ENCODE data around the gene SBF2. TPM values are rescaled to one million over a fixed set of nuclear protein-coding genes. Genes with fewer than 3 reads are reported as not detected.

The SBF2 gene
- polyA plus RNA-seq, 2 donors = 8.5 to 12.1 TPM

- H3K9me3 ChIP-seq (ENCODE audit: control insufficient read depth in 2 of 2, insufficient read depth in 1 of 2, low read depth in 1 of 2, low read length in 1 of 2) = no peaks in the 10 kb centered on the region
- WGBS, 2 donors = 84 to 92% methylated on average over 1 of the region's 1 CpG
- H3K27ac ChIP-seq (ENCODE audit: low read depth in 2 of 2, low read length in 1 of 2) = no peak overlapping the region
- no peak overlapping the region for H3K4me3 ChIP-seq (ENCODE audit: low read depth in 1 of 2, low read length in 2 of 2)
- H3K36me3 ChIP-seq (ENCODE audit: control insufficient read depth in 2 of 2, insufficient read depth in 2 of 2, low read length in 1 of 2) = no peaks in the 10 kb centered on the region
- H3K27me3 ChIP-seq (ENCODE audit: control insufficient read depth in 1 of 2, insufficient read depth in 2 of 2, low read length in 2 of 2) = no peaks in the 10 kb centered on the region
- H3K4me1 ChIP-seq (ENCODE audit: control insufficient read depth in 2 of 2, insufficient read depth in 2 of 2, low read length in 1 of 2) = no peaks in the 10 kb centered on the region
These were observed 394.3 kb downstream of the SBF2 start for GRCh38 chr11:9899676-9900075.

DNA sequence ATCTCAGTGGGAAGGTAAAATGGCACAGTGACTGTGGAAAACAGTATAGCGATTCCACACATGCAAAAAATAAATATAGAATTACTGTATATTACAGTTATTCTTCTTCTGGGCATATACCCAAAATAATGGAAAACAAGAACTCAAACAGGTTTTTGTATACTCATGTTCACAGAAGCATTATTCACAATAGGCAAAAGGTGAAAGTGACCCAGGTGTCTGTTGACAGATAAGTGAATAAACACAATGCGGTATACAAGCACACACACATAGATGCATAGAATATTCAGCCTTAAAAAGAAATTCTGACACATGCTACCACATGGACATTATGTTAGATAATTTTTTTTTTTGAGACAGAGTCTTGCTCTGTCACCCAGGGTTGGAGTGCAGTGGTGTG, 397.1 kb downstream of the SBF2 start:
- Histone ChIP-seq H3K27ac (ENCODE audit: low read depth in 2 of 2, low read length in 1 of 2) (no peak overlapping the region), H3K9me3 (ENCODE audit: control insufficient read depth in 2 of 2, insufficient read depth in 1 of 2, low read depth in 1 of 2, low read length in 1 of 2) (no peaks in the 10 kb centered on the region), H3K4me3 (ENCODE audit: low read depth in 1 of 2, low read length in 2 of 2) (no peak overlapping the region), H3K36me3 (ENCODE audit: control insufficient read depth in 2 of 2, insufficient read depth in 2 of 2, low read length in 1 of 2) (no peaks in the 10 kb centered on the region), H3K4me1 (ENCODE audit: control insufficient read depth in 2 of 2, insufficient read depth in 2 of 2, low read length in 1 of 2) (no peaks in the 10 kb centered on the region), H3K27me3 (ENCODE audit: control insufficient read depth in 1 of 2, insufficient read depth in 2 of 2, low read length in 2 of 2) (no peaks in the 10 kb centered on the region)
- 95 to 97% methylated on average over 2 of the region's 2 CpGs for WGBS, 2 donors

- no peaks in the 10 kb centered on the region for H3K4me1 ChIP-seq (ENCODE audit: control insufficient read depth in 2 of 2, insufficient read depth in 2 of 2, low read length in 1 of 2)
- no peaks in the 10 kb centered on the region for H3K36me3 ChIP-seq (ENCODE audit: control insufficient read depth in 2 of 2, insufficient read depth in 2 of 2, low read length in 1 of 2)
- H3K27ac ChIP-seq (ENCODE audit: low read depth in 2 of 2, low read length in 1 of 2) = no peak overlapping the region
- 90 to 100% methylated on average over 1 of the region's 1 CpG for WGBS, 2 donors
- no peaks in the 10 kb centered on the region for H3K27me3 ChIP-seq (ENCODE audit: control insufficient read depth in 1 of 2, insufficient read depth in 2 of 2, low read length in 2 of 2)
- H3K4me3 ChIP-seq (ENCODE audit: low read depth in 1 of 2, low read length in 2 of 2) = no peak overlapping the region
- no peaks in the 10 kb centered on the region for H3K9me3 ChIP-seq (ENCODE audit: control insufficient read depth in 2 of 2, insufficient read depth in 1 of 2, low read depth in 1 of 2, low read length in 1 of 2)
These were observed 399.0 kb downstream of the SBF2 start for GRCh38 chr11:9895006-9895405.

GRCh38 chr11:9893474-9893873, 400.5 kb downstream of the SBF2 start:
- Histone ChIP-seq H3K27ac (ENCODE audit: low read depth in 2 of 2, low read length in 1 of 2) (no peak overlapping the region), H3K4me1 (ENCODE audit: control insufficient read depth in 2 of 2, insufficient read depth in 2 of 2, low read length in 1 of 2) (no peaks in the 10 kb centered on the region), H3K27me3 (ENCODE audit: control insufficient read depth in 1 of 2, insufficient read depth in 2 of 2, low read length in 2 of 2) (no peaks in the 10 kb centered on the region), H3K9me3 (ENCODE audit: control insufficient read depth in 2 of 2, insufficient read depth in 1 of 2, low read depth in 1 of 2, low read length in 1 of 2) (no peaks in the 10 kb centered on the region), H3K36me3 (ENCODE audit: control insufficient read depth in 2 of 2, insufficient read depth in 2 of 2, low read length in 1 of 2) (no peaks in the 10 kb centered on the region), H3K4me3 (ENCODE audit: low read depth in 1 of 2, low read length in 2 of 2) (no peak overlapping the region)
- WGBS, 2 donors = 70 to 79% methylated on average over 2 of the region's 2 CpGs

DNA sequence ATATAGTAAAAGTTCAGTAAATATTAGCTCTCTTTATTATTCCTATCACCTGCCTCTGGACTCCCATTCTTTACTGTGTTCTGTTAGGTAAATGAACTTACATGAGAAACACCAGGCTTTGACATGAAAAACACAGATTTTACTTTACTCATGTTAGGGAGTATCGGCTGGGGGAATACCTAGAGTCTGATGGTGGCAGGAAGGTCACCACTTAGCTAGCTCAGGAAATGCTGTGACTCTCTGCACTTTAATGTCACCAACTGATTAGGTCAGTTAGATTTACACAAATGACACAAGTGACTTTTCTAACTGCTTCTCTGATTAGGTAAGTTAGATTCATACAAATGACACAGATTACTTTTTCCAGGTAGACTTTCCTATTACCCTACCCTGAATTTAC, 405.1 kb downstream of the SBF2 start:
- Histone ChIP-seq H3K4me1 (ENCODE audit: control insufficient read depth in 2 of 2, insufficient read depth in 2 of 2, low read length in 1 of 2) (no peaks in the 10 kb centered on the region), H3K36me3 (ENCODE audit: control insufficient read depth in 2 of 2, insufficient read depth in 2 of 2, low read length in 1 of 2) (no peaks in the 10 kb centered on the region), H3K4me3 (ENCODE audit: low read depth in 1 of 2, low read length in 2 of 2) (no peak overlapping the region), H3K27me3 (ENCODE audit: control insufficient read depth in 1 of 2, insufficient read depth in 2 of 2, low read length in 2 of 2) (no peaks in the 10 kb centered on the region), H3K9me3 (ENCODE audit: control insufficient read depth in 2 of 2, insufficient read depth in 1 of 2, low read depth in 1 of 2, low read length in 1 of 2) (no peaks in the 10 kb centered on the region), H3K27ac (ENCODE audit: low read depth in 2 of 2, low read length in 1 of 2) (no peak overlapping the region)
- WGBS, 2 donors = 88 to 93% methylated on average over 1 of the region's 1 CpG

DNA sequence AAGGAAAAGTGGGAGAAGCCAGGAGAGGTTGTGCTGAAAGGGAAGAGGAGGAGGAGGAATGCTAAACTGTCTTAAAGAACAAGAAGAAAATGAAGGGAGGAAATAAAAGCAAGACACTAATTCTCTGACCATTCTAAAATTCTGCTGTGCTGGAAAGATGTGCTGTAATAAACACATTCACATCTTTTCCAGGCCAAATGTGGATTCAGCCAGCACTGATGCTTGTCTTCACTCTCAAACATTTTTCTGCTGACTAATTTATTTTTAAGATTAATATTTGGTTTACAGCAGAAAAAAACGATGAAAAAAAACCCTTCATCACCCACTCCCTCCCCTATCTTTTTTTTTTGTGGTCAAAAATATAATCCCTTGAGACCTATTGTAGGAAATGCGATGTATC, 406.5 kb downstream of the SBF2 start:
- Histone ChIP-seq H3K9me3 (ENCODE audit: control insufficient read depth in 2 of 2, insufficient read depth in 1 of 2, low read depth in 1 of 2, low read length in 1 of 2) (no peaks in the 10 kb centered on the region), H3K4me3 (ENCODE audit: low read depth in 1 of 2, low read length in 2 of 2) (no peak overlapping the region), H3K27me3 (ENCODE audit: control insufficient read depth in 1 of 2, insufficient read depth in 2 of 2, low read length in 2 of 2) (no peaks in the 10 kb centered on the region), H3K27ac (ENCODE audit: low read depth in 2 of 2, low read length in 1 of 2) (no peak overlapping the region), H3K4me1 (ENCODE audit: control insufficient read depth in 2 of 2, insufficient read depth in 2 of 2, low read length in 1 of 2) (no peaks in the 10 kb centered on the region), H3K36me3 (ENCODE audit: control insufficient read depth in 2 of 2, insufficient read depth in 2 of 2, low read length in 1 of 2) (no peaks in the 10 kb centered on the region)
- WGBS, 2 donors = 64 to 69% methylated on average over 2 of the region's 2 CpGs

DNA sequence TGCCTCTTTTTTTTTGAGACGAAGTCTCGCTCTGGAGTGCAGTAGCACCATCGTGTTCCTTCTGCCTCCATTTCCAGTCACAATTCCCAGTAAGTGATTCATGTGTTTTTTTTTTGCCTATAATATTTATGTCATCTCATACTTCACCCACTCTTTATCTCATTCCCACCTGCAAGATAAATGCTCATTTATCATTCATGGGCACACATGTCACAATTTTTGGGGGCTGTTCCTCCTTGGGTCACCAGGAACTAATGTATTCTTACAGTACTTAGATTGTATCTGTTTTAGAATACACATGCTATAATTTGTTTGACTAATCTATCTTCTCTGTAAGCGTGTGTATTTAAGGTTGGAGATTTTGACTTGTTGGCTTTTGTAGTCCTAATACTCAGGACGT, 407.4 kb downstream of the SBF2 start:
- Histone ChIP-seq H3K9me3 (ENCODE audit: control insufficient read depth in 2 of 2, insufficient read depth in 1 of 2, low read depth in 1 of 2, low read length in 1 of 2) (no peaks in the 10 kb centered on the region), H3K36me3 (ENCODE audit: control insufficient read depth in 2 of 2, insufficient read depth in 2 of 2, low read length in 1 of 2) (no peaks in the 10 kb centered on the region), H3K4me3 (ENCODE audit: low read depth in 1 of 2, low read length in 2 of 2) (no peak overlapping the region), H3K27ac (ENCODE audit: low read depth in 2 of 2, low read length in 1 of 2) (no peak overlapping the region), H3K4me1 (ENCODE audit: control insufficient read depth in 2 of 2, insufficient read depth in 2 of 2, low read length in 1 of 2) (no peaks in the 10 kb centered on the region), H3K27me3 (ENCODE audit: control insufficient read depth in 1 of 2, insufficient read depth in 2 of 2, low read length in 2 of 2) (no peaks in the 10 kb centered on the region)
- 87 to 93% methylated on average over 5 of the region's 5 CpGs for WGBS, 2 donors

DNA sequence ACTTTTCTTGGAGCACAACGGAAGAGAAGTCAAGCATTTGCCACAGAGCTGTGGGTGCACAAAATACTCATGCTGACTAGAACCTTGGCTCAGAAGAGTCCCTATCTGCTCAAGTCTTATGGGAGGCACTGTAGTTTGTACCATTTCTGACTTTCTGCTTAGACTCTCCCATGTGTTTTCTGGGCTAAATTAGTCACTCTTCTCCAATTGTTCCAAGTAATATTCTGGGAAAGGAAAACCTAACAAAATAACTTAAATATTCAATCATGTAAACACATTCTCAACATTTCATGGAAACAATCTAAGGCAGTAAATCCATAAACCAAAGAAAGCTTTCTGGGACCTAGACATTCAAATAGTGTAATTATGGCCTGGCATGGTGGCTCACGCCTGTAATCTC, 409.4 kb downstream of the SBF2 start:
- no peak overlapping the region for H3K27ac ChIP-seq (ENCODE audit: low read depth in 2 of 2, low read length in 1 of 2)
- H3K36me3 ChIP-seq (ENCODE audit: control insufficient read depth in 2 of 2, insufficient read depth in 2 of 2, low read length in 1 of 2) = no peaks in the 10 kb centered on the region
- WGBS, 2 donors = 89 to 96% methylated on average over 2 of the region's 2 CpGs

GRCh38 chr11:9880657-9881056, 413.4 kb downstream of the SBF2 start:
- H3K36me3 ChIP-seq (ENCODE audit: control insufficient read depth in 2 of 2, insufficient read depth in 2 of 2, low read length in 1 of 2) = no peaks in the 10 kb centered on the region
- no peak overlapping the region for H3K27ac ChIP-seq (ENCODE audit: low read depth in 2 of 2, low read length in 1 of 2)
- no peaks in the 10 kb centered on the region for H3K27me3 ChIP-seq (ENCODE audit: control insufficient read depth in 1 of 2, insufficient read depth in 2 of 2, low read length in 2 of 2)
- 95 to 99% methylated on average over 2 of the region's 2 CpGs for WGBS, 2 donors
- no peak overlapping the region for H3K4me3 ChIP-seq (ENCODE audit: low read depth in 1 of 2, low read length in 2 of 2)
- no peaks in the 10 kb centered on the region for H3K9me3 ChIP-seq (ENCODE audit: control insufficient read depth in 2 of 2, insufficient read depth in 1 of 2, low read depth in 1 of 2, low read length in 1 of 2)
- H3K4me1 ChIP-seq (ENCODE audit: control insufficient read depth in 2 of 2, insufficient read depth in 2 of 2, low read length in 1 of 2) = no peaks in the 10 kb centered on the region

More for the DNA sequence above, 409.4 kb downstream of the SBF2 start:
- no peaks in the 10 kb centered on the region for H3K4me1 ChIP-seq (ENCODE audit: control insufficient read depth in 2 of 2, insufficient read depth in 2 of 2, low read length in 1 of 2)
- no peaks in the 10 kb centered on the region for H3K9me3 ChIP-seq (ENCODE audit: control insufficient read depth in 2 of 2, insufficient read depth in 1 of 2, low read depth in 1 of 2, low read length in 1 of 2)
- no peaks in the 10 kb centered on the region for H3K27me3 ChIP-seq (ENCODE audit: control insufficient read depth in 1 of 2, insufficient read depth in 2 of 2, low read length in 2 of 2)
- H3K4me3 ChIP-seq (ENCODE audit: low read depth in 1 of 2, low read length in 2 of 2) = no peak overlapping the region

GRCh38 chr11:9878936-9879335, 415.1 kb downstream of the SBF2 start:
- Histone ChIP-seq H3K4me3 (ENCODE audit: low read depth in 1 of 2, low read length in 2 of 2) (no peak overlapping the region), H3K36me3 (ENCODE audit: control insufficient read depth in 2 of 2, insufficient read depth in 2 of 2, low read length in 1 of 2) (no peaks in the 10 kb centered on the region), H3K27ac (ENCODE audit: low read depth in 2 of 2, low read length in 1 of 2) (no peak overlapping the region), H3K9me3 (ENCODE audit: control insufficient read depth in 2 of 2, insufficient read depth in 1 of 2, low read depth in 1 of 2, low read length in 1 of 2) (no peaks in the 10 kb centered on the region), H3K27me3 (ENCODE audit: control insufficient read depth in 1 of 2, insufficient read depth in 2 of 2, low read length in 2 of 2) (no peaks in the 10 kb centered on the region), H3K4me1 (ENCODE audit: control insufficient read depth in 2 of 2, insufficient read depth in 2 of 2, low read length in 1 of 2) (no peaks in the 10 kb centered on the region)
- WGBS, 2 donors = 80 to 81% methylated on average over 2 of the region's 2 CpGs
